ES-I3 (cell line): ENCODE data around the gene B3GALT5.

Experiments used
- H3K36me3 ChIP-seq: 2 replicates; pipeline ENCODE4 v1.6.1; 2013; ENCODE audit warnings: mild to moderate bottlenecking, low read length, control low read depth, moderate library complexity; ENCODE audit not compliant: insufficient read depth
- H3K4me1 ChIP-seq: 2 replicates; pipeline ENCODE4 v1.6.1; 2013; ENCODE audit warnings: mild to moderate bottlenecking, control low read depth, low read length; ENCODE audit not compliant: insufficient read depth
- H3K9ac ChIP-seq: 2 replicates; pipeline ENCODE4 v1.6.1; 2013; ENCODE audit warnings: low read depth, mild to moderate bottlenecking, low read length, moderate library complexity
- H3K9me3 ChIP-seq: 2 replicates; pipeline ENCODE4 v1.6.1; 2013; ENCODE audit warnings: mild to moderate bottlenecking, low read length, moderate library complexity; ENCODE audit not compliant: control insufficient read depth, insufficient read depth

Gene B3GALT5

GRCh38 chr21:39625211-39625895 lies 12.6 kb downstream of the B3GALT5 start:
- Histone ChIP-seq H3K36me3 (peaks cover 20% of the 10 kb centered on the region), H3K9me3 (no peaks in the 10 kb centered on the region), H3K9ac (no peak overlapping the region), H3K4me1 (peaks cover 3% of the 10 kb centered on the region; the same call in 1 of the 2 replicates)

DNA sequence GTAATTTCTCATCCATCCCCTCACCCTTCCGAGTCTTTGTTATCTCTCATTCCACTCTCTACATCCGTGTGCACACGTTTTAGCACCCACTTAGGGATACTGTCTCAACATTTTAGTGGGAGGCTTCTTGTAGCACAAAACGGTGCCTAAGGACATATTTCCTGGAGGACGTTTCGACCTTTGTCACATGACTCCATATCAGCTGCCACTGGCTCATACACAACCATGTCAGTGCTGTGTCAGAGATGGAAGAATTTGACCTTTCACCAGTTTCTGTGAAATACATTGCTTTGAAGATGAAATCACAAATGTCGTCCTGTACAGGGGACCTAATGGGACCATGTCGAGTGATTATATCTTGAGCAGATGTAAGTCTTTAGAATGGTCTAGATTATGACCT lies 15.6 kb downstream of the B3GALT5 start:
- Histone ChIP-seq H3K36me3 (peaks cover 20% of the 10 kb centered on the region), H3K9me3 (no peaks in the 10 kb centered on the region), H3K4me1 (peaks cover 22% of the 10 kb centered on the region), H3K9ac (no peak overlapping the region)

GRCh38 chr21:39630191-39630591 lies 17.5 kb downstream of the B3GALT5 start:
- H3K9ac ChIP-seq = no peak overlapping the region
- no peaks in the 10 kb centered on the region for H3K9me3 ChIP-seq
- H3K4me1 ChIP-seq = peaks cover 23% of the 10 kb centered on the region
- H3K36me3 ChIP-seq = peaks cover 14% of the 10 kb centered on the region

GRCh38 chr21:39630827-39631226 lies 18.1 kb downstream of the B3GALT5 start:
- H3K36me3 ChIP-seq = peaks cover 9% of the 10 kb centered on the region
- peaks cover 23% of the 10 kb centered on the region for H3K4me1 ChIP-seq
- no peak overlapping the region for H3K9ac ChIP-seq
- H3K9me3 ChIP-seq = no peaks in the 10 kb centered on the region

DNA sequence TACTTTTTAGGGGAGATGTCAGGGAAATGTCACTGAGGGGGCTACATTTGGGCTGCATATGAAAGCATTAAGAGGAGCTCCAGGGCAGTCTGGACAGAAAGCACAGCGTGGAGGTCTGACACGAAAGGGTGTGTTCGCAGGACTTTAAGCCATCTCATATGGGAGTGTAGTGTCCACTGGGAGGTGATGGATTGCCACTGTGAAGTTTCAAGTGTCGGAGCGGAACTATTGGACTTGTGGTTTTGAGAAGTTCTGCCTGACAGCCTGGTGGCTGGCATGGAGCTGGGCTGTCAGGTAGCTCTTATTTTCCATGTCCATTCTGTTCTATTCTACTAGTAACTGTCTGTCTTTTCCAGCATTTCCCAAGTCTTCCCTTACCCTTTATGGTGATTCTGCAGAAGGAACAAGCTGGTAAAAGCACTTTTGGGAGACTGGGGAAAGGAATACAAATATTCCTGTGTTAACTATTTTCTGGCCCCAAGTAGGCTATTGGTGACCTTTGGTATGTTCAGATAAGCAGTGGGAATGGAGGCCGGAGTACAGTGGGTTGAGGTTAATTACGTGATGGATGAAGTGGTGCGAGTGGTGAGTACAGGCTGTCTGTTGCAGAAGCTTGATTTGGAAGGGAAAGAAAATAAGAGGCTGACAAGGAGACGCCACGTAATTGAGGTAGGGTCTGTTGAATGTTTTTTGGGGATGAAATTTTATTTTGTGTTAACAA lies 19.3 kb downstream of the B3GALT5 start:
- peaks cover 30% of the 10 kb centered on the region for H3K4me1 ChIP-seq
- H3K9ac ChIP-seq = no peak overlapping the region
- H3K9me3 ChIP-seq = no peaks in the 10 kb centered on the region
- H3K36me3 ChIP-seq = peaks cover 8% of the 10 kb centered on the region

DNA sequence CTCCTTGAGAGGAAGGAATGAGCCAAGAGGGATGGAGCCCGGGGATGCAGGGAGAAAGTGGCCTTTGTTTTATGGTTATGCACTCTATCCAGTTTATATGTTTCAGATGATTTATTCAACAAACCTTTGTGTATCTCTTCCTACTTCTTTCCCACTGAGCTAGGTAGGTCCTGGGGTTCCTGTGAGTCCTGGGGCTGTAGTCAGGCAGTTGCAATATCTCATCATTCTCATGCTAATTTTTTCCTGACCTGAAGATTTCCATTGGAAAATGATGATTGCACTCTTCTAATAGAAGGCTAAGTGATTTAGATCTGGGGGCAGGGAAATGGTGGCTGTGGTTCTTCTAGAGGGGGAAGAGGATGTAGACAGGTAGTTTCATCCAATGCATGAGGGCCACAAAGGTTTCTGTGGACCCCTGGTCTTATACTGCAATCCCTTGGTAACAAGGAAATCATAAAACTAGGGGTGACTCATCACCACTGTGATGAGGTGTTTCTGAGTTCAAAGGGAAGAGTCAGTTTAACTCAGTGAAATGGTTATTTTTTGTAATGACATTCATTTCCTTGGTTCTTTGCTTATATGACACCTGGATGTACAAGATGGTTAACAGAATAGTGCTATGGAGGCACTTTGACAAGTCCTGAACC lies 20.2 kb downstream of the B3GALT5 start:
- Histone ChIP-seq H3K4me1 (peaks cover 39% of the 10 kb centered on the region), H3K9ac (no peak overlapping the region), H3K36me3 (peaks cover 3% of the 10 kb centered on the region; the same call in 1 of the 2 replicates), H3K9me3 (no peaks in the 10 kb centered on the region)

GRCh38 chr21:39633770-39634181 lies 21.0 kb downstream of the B3GALT5 start:
- no peaks in the 10 kb centered on the region for H3K9me3 ChIP-seq
- peaks cover 41% of the 10 kb centered on the region for H3K4me1 ChIP-seq
- no peak overlapping the region for H3K9ac ChIP-seq
- H3K36me3 ChIP-seq = no peaks in the 10 kb centered on the region

DNA sequence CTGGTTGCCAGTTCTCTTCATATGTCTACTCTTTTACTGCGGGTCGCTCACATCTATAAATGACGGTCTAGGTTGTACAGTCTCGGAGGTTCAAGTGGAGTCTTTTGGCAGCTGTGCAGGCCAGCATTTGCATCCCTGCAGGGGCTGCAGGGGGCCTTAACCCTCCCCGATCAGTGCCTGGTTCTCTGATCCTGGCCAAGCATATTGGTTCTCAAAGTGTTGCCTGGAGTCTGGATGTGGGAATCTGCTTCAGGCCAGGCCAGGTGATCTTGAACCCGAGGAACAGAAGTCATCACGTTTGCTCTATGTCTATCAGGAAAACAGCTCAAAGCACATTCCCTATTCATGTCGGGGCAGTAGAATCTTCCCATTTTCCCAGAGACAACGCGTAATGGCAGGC lies 21.8 kb downstream of the B3GALT5 start:
- H3K9ac ChIP-seq = no peak overlapping the region
- peaks cover 43% of the 10 kb centered on the region for H3K4me1 ChIP-seq
- H3K36me3 ChIP-seq = no peaks in the 10 kb centered on the region
- H3K9me3 ChIP-seq = no peaks in the 10 kb centered on the region

GRCh38 chr21:39637197-39637970 lies 24.6 kb downstream of the B3GALT5 start:
- Histone ChIP-seq H3K4me1 (peaks cover 37% of the 10 kb centered on the region), H3K9ac (no peak overlapping the region), H3K9me3 (no peaks in the 10 kb centered on the region), H3K36me3 (no peaks in the 10 kb centered on the region)

GRCh38 chr21:39637971-39638240 lies 25.2 kb downstream of the B3GALT5 start:
- Histone ChIP-seq H3K9ac (no peak overlapping the region), H3K36me3 (no peaks in the 10 kb centered on the region), H3K9me3 (no peaks in the 10 kb centered on the region), H3K4me1 (peaks cover 36% of the 10 kb centered on the region)

DNA sequence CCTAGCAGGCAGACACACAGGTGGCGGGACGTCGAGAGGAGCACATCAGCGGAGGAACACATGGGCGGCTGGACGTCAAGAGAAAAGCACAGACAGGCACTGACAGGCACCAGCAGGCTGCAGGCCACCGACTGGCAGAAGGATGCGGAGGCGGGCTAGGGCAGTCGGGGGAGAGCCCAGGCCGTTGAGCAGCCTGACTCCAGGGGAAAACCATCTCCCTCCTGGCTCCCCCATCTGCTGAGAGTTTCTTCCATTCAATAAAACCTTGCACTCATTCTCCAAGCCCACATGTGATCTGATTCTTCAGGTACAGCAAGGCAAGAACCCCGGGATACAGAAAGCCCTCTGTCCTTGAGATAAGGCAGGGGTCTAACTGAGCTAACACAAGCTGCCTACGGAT lies 25.5 kb downstream of the B3GALT5 start:
- Histone ChIP-seq H3K9ac (no peak overlapping the region), H3K9me3 (no peaks in the 10 kb centered on the region), H3K4me1 (peaks cover 36% of the 10 kb centered on the region), H3K36me3 (no peaks in the 10 kb centered on the region)

- H3K4me1 ChIP-seq = peaks cover 56% of the 10 kb centered on the region
- H3K9ac ChIP-seq = no peak overlapping the region
- no peaks in the 10 kb centered on the region for H3K9me3 ChIP-seq
- no peaks in the 10 kb centered on the region for H3K36me3 ChIP-seq
Observed at GRCh38 chr21:39640754-39641153, 28.0 kb downstream of the B3GALT5 start.

- no peaks in the 10 kb centered on the region for H3K36me3 ChIP-seq
- no peak overlapping the region for H3K9ac ChIP-seq
- H3K9me3 ChIP-seq = no peaks in the 10 kb centered on the region
- H3K4me1 ChIP-seq = peaks cover 52% of the 10 kb centered on the region
Observed at GRCh38 chr21:39641827-39642450, 29.2 kb downstream of the B3GALT5 start.

- peaks cover 47% of the 10 kb centered on the region for H3K4me1 ChIP-seq
Observed at GRCh38 chr21:39644062-39644560, 31.4 kb downstream of the B3GALT5 start.

More at GRCh38 chr21:39644062-39644560, 31.4 kb downstream of the B3GALT5 start:
- no peak overlapping the region for H3K9ac ChIP-seq
- peaks cover 5% of the 10 kb centered on the region; the same call in 1 of the 2 replicates for H3K36me3 ChIP-seq
- H3K9me3 ChIP-seq = no peaks in the 10 kb centered on the region
